SK-N-SH treated with all-trans-retinoic acid at 6 μM for 48 hours (cell line): ENCODE results near the gene CNTN4.

ENCODE experiments used
- ATAC-seq: fragments of 200-7000 bp; cut with Tn5 transposase; 3 replicates; pipeline ENCODE4 v1.9.1; 2020; ENCODE audit warnings: mild to moderate bottlenecking, moderate library complexity
- ARNTL ChIP-seq: fragments of 450-650 bp; formaldehyde crosslinking; IDR thresholded peaks from 2 replicates; pipeline ENCODE4 v1.5.0; 2020; ENCODE audit warnings: low read depth, mild to moderate bottlenecking, moderate library complexity, borderline replicate concordance
- BACH2 ChIP-seq: fragments of 250-450 bp; sonication (Bioruptor Pico); IDR thresholded peaks from 2 replicates; pipeline ENCODE4 v1.9.0; 2021; ENCODE audit warnings: mild to moderate bottlenecking, borderline replicate concordance
- CREB5 ChIP-seq: fragments of 250-450 bp; sonication (Bioruptor Pico); IDR thresholded peaks from 2 replicates; pipeline ENCODE4 v1.5.1; 2020; ENCODE audit warnings: low read depth, mild to moderate bottlenecking, moderate library complexity
- CSDC2 ChIP-seq: fragments of 250-450 bp; sonication (Bioruptor Pico); IDR thresholded peaks from 2 replicates; pipeline ENCODE4 v1.5.0; 2020; ENCODE audit warnings: mild to moderate bottlenecking, moderate library complexity
- ESRRG ChIP-seq: fragments of 250-450 bp; sonication (Bioruptor Pico); IDR thresholded peaks from 2 replicates; pipeline ENCODE4 v1.6.1; 2021; ENCODE audit warnings: mild to moderate bottlenecking
- GLIS3 ChIP-seq: fragments of 250-450 bp; sonication (Bioruptor Pico); IDR thresholded peaks from 2 replicates; pipeline ENCODE4 v1.5.0; 2020; ENCODE audit warnings: mild to moderate bottlenecking, moderate library complexity
- ISL1 ChIP-seq: fragments of 250-450 bp; sonication (Bioruptor Pico); IDR thresholded peaks from 2 replicates; pipeline ENCODE4 v2.1.2; 2022; ENCODE audit warnings: mild to moderate bottlenecking, moderate library complexity
- OSR1 ChIP-seq: fragments of 250-450 bp; sonication (Bioruptor Pico); IDR thresholded peaks from 2 replicates; pipeline ENCODE4 v1.8.0; 2022; ENCODE audit warnings: moderate library complexity, mild to moderate bottlenecking, inconsistent platforms
- PPARA ChIP-seq: fragments of 250-450 bp; sonication (Bioruptor Pico); IDR thresholded peaks from 2 replicates; pipeline ENCODE4 v1.5.0; 2020; ENCODE audit warnings: mild to moderate bottlenecking, borderline replicate concordance
- RARB ChIP-seq: fragments of 250-450 bp; sonication (Bioruptor Pico); IDR thresholded peaks from 2 replicates; pipeline ENCODE4 v1.8.0; 2021; ENCODE audit warnings: mild to moderate bottlenecking, moderate library complexity
- SNAI2 ChIP-seq: fragments of 250-450 bp; sonication (Bioruptor Pico); IDR thresholded peaks from 2 replicates; pipeline ENCODE4 v1.5.0; 2020; ENCODE audit warnings: mild to moderate bottlenecking, moderate library complexity
- TCF4 ChIP-seq: fragments of 250-450 bp; sonication (Bioruptor Pico); IDR thresholded peaks from 2 replicates; pipeline ENCODE4 v1.8.0; 2021; ENCODE audit warnings: mild to moderate bottlenecking, moderate library complexity, borderline replicate concordance
- TOX ChIP-seq: fragments of 250-450 bp; sonication (Bioruptor Pico); IDR thresholded peaks from 2 replicates; pipeline ENCODE4 v1.8.0; 2021; ENCODE audit warnings: mild to moderate bottlenecking, moderate library complexity, borderline replicate concordance
- TSHZ2 ChIP-seq: fragments of 250-450 bp; sonication (Bioruptor Pico); IDR thresholded peaks from 2 replicates; pipeline ENCODE4 v1.5.0; 2020; ENCODE audit warnings: mild to moderate bottlenecking, moderate library complexity
- ZC3H10 ChIP-seq: fragments of 250-450 bp; sonication (Bioruptor Pico); IDR thresholded peaks from 2 replicates; pipeline ENCODE4 v1.5.1; 2021; ENCODE audit warnings: mild to moderate bottlenecking, moderate library complexity
- ZFP3 ChIP-seq: fragments of 250-450 bp; sonication (Bioruptor Pico); IDR thresholded peaks from 2 replicates; pipeline ENCODE4 v1.5.0; 2020; ENCODE audit warnings: mild to moderate bottlenecking, moderate library complexity
- ZNF70 ChIP-seq: fragments of 450-650 bp; formaldehyde crosslinking; IDR thresholded peaks from 2 replicates; pipeline ENCODE4 v1.5.0; 2020; ENCODE audit warnings: mild to moderate bottlenecking, moderate library complexity
- ZNF8 ChIP-seq: fragments of 450-650 bp; formaldehyde crosslinking; IDR thresholded peaks from 2 replicates; pipeline ENCODE4 v1.5.0; 2020; ENCODE audit warnings: mild to moderate bottlenecking, moderate library complexity
- TF ChIP-seq, protein P1 (sequence below): fragments of 250-450 bp; sonication (Bioruptor Pico); IDR thresholded peaks from 2 replicates; pipeline ENCODE4 v1.5.1; 2021; ENCODE audit warnings: mild to moderate bottlenecking, moderate library complexity

The CNTN4 gene

DNA sequence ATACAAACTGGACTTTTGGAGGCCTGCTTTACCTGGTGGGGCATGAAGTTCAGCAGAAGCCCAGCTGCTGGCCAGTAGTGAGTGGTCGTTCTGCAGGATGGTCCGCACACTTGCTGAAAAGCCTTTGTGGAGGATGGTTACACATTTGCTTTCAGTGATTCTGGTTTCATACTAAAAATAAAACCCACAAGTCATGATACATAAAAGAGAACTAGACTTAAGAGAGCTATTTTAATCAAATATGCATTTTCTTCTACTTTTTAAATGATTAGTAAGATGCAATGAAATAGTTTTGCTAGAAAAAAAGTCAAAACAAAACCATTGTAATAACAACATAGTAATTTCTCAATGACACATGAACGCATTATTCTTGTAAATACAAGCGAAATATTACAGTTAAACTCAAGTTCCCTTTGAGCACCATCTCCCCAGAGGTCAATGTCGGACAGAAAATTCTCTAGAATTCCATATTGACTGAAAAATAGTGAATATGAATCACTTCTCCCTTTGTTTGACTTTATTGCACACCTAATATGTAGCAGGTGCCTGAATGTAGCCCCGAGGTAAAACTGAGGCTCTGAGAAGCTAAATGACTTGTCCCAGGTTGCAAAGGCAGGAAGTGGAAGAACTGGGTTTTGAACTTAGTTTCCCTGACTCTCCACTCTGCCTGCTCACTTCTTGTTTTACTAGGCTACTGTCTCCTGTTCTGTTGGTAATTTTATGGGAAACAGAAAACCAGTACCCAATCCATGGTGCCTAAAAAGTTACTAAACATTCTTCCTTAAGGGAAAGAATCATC, 1003.2 kb downstream of the CNTN4 start:
- no peak for TF ChIP-seq CREB5 (CRISPR knock-in tag)
- TF ChIP-seq ZC3H10, result no peak
- TF ChIP-seq ZNF70 (CRISPR knock-in tag), result no peak
- TF ChIP-seq ESRRG (CRISPR knock-in tag), result no peak
- no peak for TF ChIP-seq CSDC2
- no peak for TF ChIP-seq ISL1 (CRISPR knock-in tag)
- no peak for TF ChIP-seq BACH2
- no peak for TF ChIP-seq RARB (CRISPR knock-in tag)
- TF ChIP-seq TCF4 (CRISPR knock-in tag), result no peak
- TF ChIP-seq GLIS3 (CRISPR knock-in tag), result no peak
- ATAC-seq, result no peak

DNA sequence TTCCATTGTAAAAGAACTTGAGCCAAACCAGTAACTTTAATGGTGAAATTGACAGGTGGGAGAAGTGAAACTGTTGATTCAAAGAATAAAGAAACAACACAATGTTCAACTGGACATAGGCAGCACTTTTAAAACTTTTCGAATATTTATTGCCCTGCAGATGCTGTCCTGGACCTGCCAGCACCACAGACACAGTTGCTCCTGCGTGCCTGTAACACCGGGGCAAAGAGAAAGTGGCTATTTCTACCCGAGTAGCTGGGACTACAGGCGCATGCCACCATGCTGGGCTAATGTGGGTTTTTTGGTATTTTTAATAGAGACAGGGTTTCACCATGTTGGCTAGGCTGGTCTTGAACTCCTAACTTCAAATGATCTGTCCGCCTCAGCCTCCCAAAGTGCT, 1004.1 kb downstream of the CNTN4 start:
- no peak for ATAC-seq
- TF ChIP-seq ZNF70 (CRISPR knock-in tag) (no peak), CSDC2 (no peak), GLIS3 (CRISPR knock-in tag) (no peak), PPARA (CRISPR knock-in tag) (no peak), TSHZ2 (CRISPR knock-in tag) (no peak), OSR1 (no peak), ZC3H10 (no peak), CREB5 (CRISPR knock-in tag) (no peak)

DNA sequence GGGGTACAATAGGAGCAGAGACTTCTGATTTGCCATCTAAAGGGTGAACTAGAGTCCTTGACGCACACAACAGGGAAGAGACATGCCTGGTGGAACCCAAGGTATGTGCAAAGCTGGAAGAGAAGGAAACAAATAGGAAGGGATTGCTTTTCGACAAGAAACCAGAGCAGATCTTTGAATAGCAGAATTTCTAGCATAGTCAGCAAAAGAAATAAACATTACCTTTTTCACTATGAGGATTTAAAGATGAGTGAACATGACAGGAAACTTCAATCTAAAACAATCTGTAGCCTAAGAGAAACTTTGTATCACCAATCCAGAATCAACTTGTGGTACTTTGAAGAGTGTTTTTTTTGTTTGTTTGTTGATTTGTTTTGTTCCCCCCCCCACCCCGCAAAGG, 1006.6 kb downstream of the CNTN4 start:
- TF ChIP-seq, protein P1, sequence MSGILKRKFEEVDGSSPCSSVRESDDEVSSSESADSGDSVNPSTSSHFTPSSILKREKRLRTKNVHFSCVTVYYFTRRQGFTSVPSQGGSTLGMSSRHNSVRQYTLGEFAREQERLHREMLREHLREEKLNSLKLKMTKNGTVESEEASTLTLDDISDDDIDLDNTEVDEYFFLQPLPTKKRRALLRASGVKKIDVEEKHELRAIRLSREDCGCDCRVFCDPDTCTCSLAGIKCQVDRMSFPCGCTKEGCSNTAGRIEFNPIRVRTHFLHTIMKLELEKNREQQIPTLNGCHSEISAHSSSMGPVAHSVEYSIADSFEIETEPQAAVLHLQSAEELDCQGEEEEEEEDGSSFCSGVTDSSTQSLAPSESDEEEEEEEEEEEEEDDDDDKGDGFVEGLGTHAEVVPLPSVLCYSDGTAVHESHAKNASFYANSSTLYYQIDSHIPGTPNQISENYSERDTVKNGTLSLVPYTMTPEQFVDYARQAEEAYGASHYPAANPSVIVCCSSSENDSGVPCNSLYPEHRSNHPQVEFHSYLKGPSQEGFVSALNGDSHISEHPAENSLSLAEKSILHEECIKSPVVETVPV (CRISPR knock-in tag), result no peak
- no peak for TF ChIP-seq TCF4 (CRISPR knock-in tag)
- no peak for TF ChIP-seq BACH2
- no peak for TF ChIP-seq CSDC2
- no peak for TF ChIP-seq RARB (CRISPR knock-in tag)
- no peak for TF ChIP-seq ARNTL (CRISPR knock-in tag)
- TF ChIP-seq TOX, result no peak
- no peak for TF ChIP-seq SNAI2 (CRISPR knock-in tag)
- TF ChIP-seq CREB5 (CRISPR knock-in tag), result no peak
- no peak for TF ChIP-seq ZC3H10
- no peak for TF ChIP-seq ZNF8 (CRISPR knock-in tag)
- no peak for ATAC-seq

DNA sequence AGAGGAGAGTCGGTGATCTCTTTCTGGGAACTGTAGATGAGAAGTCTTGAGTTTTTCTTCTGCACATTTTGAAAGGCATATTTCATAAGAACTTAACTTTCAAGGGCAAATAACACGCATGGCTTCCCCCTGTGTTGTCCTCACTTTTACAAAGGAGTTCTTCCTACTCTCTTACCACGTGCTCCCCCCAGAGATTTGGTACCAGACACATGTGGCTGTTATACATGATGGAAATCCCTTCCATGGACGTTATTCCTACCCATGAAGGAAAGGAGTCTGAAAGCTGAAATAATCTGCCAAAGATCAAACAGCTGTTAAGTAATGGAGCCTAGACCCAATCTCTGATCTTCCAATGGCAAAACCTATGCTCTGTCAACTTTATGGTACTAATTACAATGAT, 1007.1 kb downstream of the CNTN4 start:
- no peak for ATAC-seq
- TF ChIP-seq TCF4 (CRISPR knock-in tag) (no peak), OSR1 (no peak), ZFP3 (CRISPR knock-in tag) (no peak)
